H1 (cell line): ENCODE data around the gene PGA5. TPM values are rescaled to one million over a fixed set of nuclear protein-coding genes. Genes with fewer than 3 reads are reported as not detected.

Source experiments
- CTCF ChIA-PET: fragments of 300-600 bp; sonication (Branson Sonifier 250); formaldehyde crosslinking; loops from one replicate; lab custom pipeline; 2021; ENCODE audit not compliant: partially characterized antibody; lab: Charles Lee
- POLR2A ChIA-PET: fragments of 300-600 bp; sonication (Branson Sonifier 250); formaldehyde crosslinking; loops from one replicate; lab custom pipeline; 2021; ENCODE audit warnings: inconsistent platforms; ENCODE audit not compliant: partially characterized antibody; lab: Charles Lee
- DNase-seq, 2 experiments: peaks; one replicate each; pipeline versions ENCODE4 v3.0.0 to v3.0.0-alpha.2; 2010 to 2022; ENCODE audit warnings: low spot score in 2 of 2, low read depth in 1 of 2, mixed read lengths in 1 of 2
- FAIRE-seq: peaks from 2 replicates; lab custom pipeline; 2011; peaks lifted over from hg19 to GRCh38; lab: Jason Lieb, UNC
- H2AFZ ChIP-seq: 2 replicates; pipeline ENCODE4 v1.8.1; 2012; ENCODE audit warnings: low read length, inconsistent platforms
- H2AK5ac ChIP-seq: 2 replicates; pipeline ENCODE4 v1.6.1; 2013; ENCODE audit warnings: low read depth, low read length
- H2BK120ac ChIP-seq: replicated peaks from 2 replicates; pipeline ENCODE3; 2013; ENCODE audit warnings: low read depth, low read length, inconsistent platforms
- H2BK12ac ChIP-seq: 2 replicates; pipeline ENCODE4 v1.6.1; 2013; ENCODE audit warnings: low read depth, low read length
- H2BK15ac ChIP-seq: 2 replicates; pipeline ENCODE4 v1.6.1; 2013; ENCODE audit warnings: low read length
- H2BK20ac ChIP-seq: 2 replicates; pipeline ENCODE4 v1.6.1; 2013; ENCODE audit warnings: low read length
- H2BK5ac ChIP-seq: 2 replicates; pipeline ENCODE4 v1.6.1; 2013; ENCODE audit warnings: low read depth, low read length
- H3K14ac ChIP-seq: 2 replicates; pipeline ENCODE4 v1.6.1; 2013; ENCODE audit warnings: inconsistent platforms; ENCODE audit not compliant: insufficient read length
- H3K18ac ChIP-seq: 2 replicates; pipeline ENCODE4 v1.6.1; 2013; ENCODE audit warnings: low read length; ENCODE audit errors: extremely low read depth
- H3K23ac ChIP-seq: 2 replicates; pipeline ENCODE4 v1.6.1; 2013; ENCODE audit warnings: inconsistent platforms; ENCODE audit not compliant: insufficient read length
- H3K23me2 ChIP-seq: 2 replicates; pipeline ENCODE4 v1.6.1; 2013; ENCODE audit warnings: low read depth, low read length
- H3K27ac ChIP-seq: 2 replicates; pipeline ENCODE4 v1.6.1; 2011; ENCODE audit warnings: low read depth, low read length, inconsistent platforms
- H3K27me3 ChIP-seq, 4 experiments: replicated peaks in 1 of 4; 1 replicate in 1 of 4; 2 replicates in 3 of 4; pipeline versions ENCODE4 v1.6.1 to v1.8.1; 2011 to 2013; ENCODE audit warnings: low read length in 3 of 4, mild to moderate bottlenecking in 3 of 4, inconsistent platforms in 2 of 4, mixed read lengths in 2 of 4, moderate library complexity in 1 of 4; ENCODE audit not compliant: control insufficient read depth in 3 of 4, insufficient read depth in 3 of 4; ENCODE audit errors: extremely low read depth in 1 of 4
- H3K36me3 ChIP-seq, 4 experiments: 2 replicates each; pipeline versions ENCODE4 v1.6.1 to v1.8.1; 2011 to 2013; ENCODE audit warnings: mild to moderate bottlenecking in 4 of 4, low read length in 3 of 4, moderate library complexity in 2 of 4, control low read depth in 1 of 4, inconsistent platforms in 1 of 4; ENCODE audit not compliant: insufficient read depth in 4 of 4, control insufficient read depth in 2 of 4
- H3K4ac ChIP-seq: replicated peaks from 2 replicates; pipeline ENCODE3; 2013; ENCODE audit warnings: low read length, low read depth, mixed read lengths, inconsistent platforms; ENCODE audit not compliant: insufficient read length
- H3K4me1 ChIP-seq, 4 experiments: replicated peaks in 1 of 4; 1 replicate in 1 of 4; 2 replicates in 3 of 4; pipeline versions ENCODE4 v1.6.1 to v1.8.1; 2011 to 2013; ENCODE audit warnings: low read length in 3 of 4, inconsistent platforms in 2 of 4, mixed read lengths in 1 of 4; ENCODE audit not compliant: insufficient read depth in 4 of 4, control insufficient read depth in 3 of 4
- H3K4me2 ChIP-seq, 2 experiments: 2 replicates each; pipeline versions ENCODE4 v1.6.1 to v1.8.1; 2011 to 2013; ENCODE audit warnings: low read depth in 2 of 2, low read length in 2 of 2, control low read depth in 1 of 2, inconsistent platforms in 1 of 2, mild to moderate bottlenecking in 1 of 2; ENCODE audit not compliant: insufficient read depth in 1 of 2
- H3K4me3 ChIP-seq, 4 experiments: fragments of 200-600, 300-600 bp in 1 of 4; sonication (generic), shearing (Covaris generic), sonication (Bioruptor Twin) in 1 of 4; 2 replicates each; pipeline versions ENCODE4 v1.5.1 to v1.8.1; 2011 to 2016; ENCODE audit warnings: low read length in 4 of 4, low read depth in 3 of 4, control low read depth in 2 of 4, inconsistent platforms in 2 of 4, mild to moderate bottlenecking in 2 of 4, mixed read lengths in 1 of 4, moderate library complexity in 1 of 4; ENCODE audit not compliant: insufficient read depth in 2 of 4; ENCODE audit errors: extremely low read depth in 1 of 4
- H3K56ac ChIP-seq: replicated peaks from 2 replicates; pipeline ENCODE3; 2013; ENCODE audit warnings: low read depth, mild to moderate bottlenecking, mixed read lengths, low read length, inconsistent platforms; ENCODE audit not compliant: insufficient read length
- H3K79me1 ChIP-seq: 2 replicates; pipeline ENCODE4 v1.6.1; 2013; ENCODE audit warnings: low read depth, low read length, control low read depth
- H3K79me2 ChIP-seq, 2 experiments: 2 replicates each; pipeline versions ENCODE4 v1.6.1 to v1.8.1; 2012 to 2013; ENCODE audit warnings: low read length in 2 of 2, mild to moderate bottlenecking in 2 of 2, inconsistent platforms in 1 of 2; ENCODE audit not compliant: insufficient read depth in 2 of 2, control insufficient read depth in 1 of 2
- H3K9ac ChIP-seq, 4 experiments: replicated peaks in 1 of 4; 1 replicate in 1 of 4; 2 replicates in 3 of 4; pipeline versions ENCODE4 v1.6.1 to v1.8.1; 2011 to 2013; ENCODE audit warnings: low read depth in 3 of 4, low read length in 3 of 4, control low read depth in 2 of 4, mild to moderate bottlenecking in 2 of 4, moderate library complexity in 2 of 4, inconsistent platforms in 1 of 4; ENCODE audit errors: extremely low read depth in 1 of 4
- H3K9me3 ChIP-seq, 2 experiments: 2 replicates each; pipeline versions ENCODE4 v1.6.1 to v1.8.1; 2012 to 2013; ENCODE audit warnings: mild to moderate bottlenecking in 2 of 2, moderate library complexity in 2 of 2, control low read depth in 1 of 2, inconsistent platforms in 1 of 2, low read depth in 1 of 2, low read length in 1 of 2, mixed read lengths in 1 of 2; ENCODE audit not compliant: insufficient read depth in 2 of 2
- H4K20me1 ChIP-seq, 2 experiments: replicated peaks in 1 of 2; 2 replicates each; pipeline versions ENCODE3 to v1.8.1; 2011 to 2013; ENCODE audit warnings: inconsistent platforms in 2 of 2, low read length in 2 of 2, mild to moderate bottlenecking in 1 of 2; ENCODE audit not compliant: insufficient read depth in 2 of 2, control insufficient read depth in 1 of 2
- H4K5ac ChIP-seq: 2 replicates; pipeline ENCODE4 v1.6.1; 2013; ENCODE audit warnings: low read length, low read depth, mixed read lengths, inconsistent platforms; ENCODE audit not compliant: insufficient read length
- H4K8ac ChIP-seq: 2 replicates; pipeline ENCODE4 v1.8.0; 2013; ENCODE audit warnings: mild to moderate bottlenecking, moderate library complexity, low read length, inconsistent platforms; ENCODE audit not compliant: insufficient read depth; ENCODE audit errors: extremely low read depth
- H4K91ac ChIP-seq: replicated peaks from 2 replicates; pipeline ENCODE3; 2013; ENCODE audit warnings: low read length, mixed read lengths, inconsistent platforms; ENCODE audit not compliant: insufficient read length
- ASH2L ChIP-seq: fragments of 200-600, 300-600 bp; sonication (generic); IDR thresholded peaks from one replicate; pipeline ENCODE4 v1.7.1; 2017; ENCODE audit warnings: low read length
- BRCA1 ChIP-seq: IDR thresholded peaks from 2 replicates; pipeline ENCODE4 v1.6.1; 2012; ENCODE audit warnings: low read depth, low read length, improper control_type of control experiment
- CBX5 ChIP-seq: fragments of 300-800, 300-1000 bp; sonication (generic); IDR thresholded peaks from 2 replicates; pipeline ENCODE4 v1.7.1; 2016; ENCODE audit warnings: antibody characterized with exemption, low read length, low read depth
- CHD2 ChIP-seq: IDR thresholded peaks from 2 replicates; pipeline ENCODE4 v1.6.1; 2012; ENCODE audit warnings: low read length, improper control_type of control experiment
- CTBP2 ChIP-seq: IDR thresholded peaks from 2 replicates; pipeline ENCODE4 v1.7.0; 2011; ENCODE audit warnings: borderline replicate concordance, mild to moderate bottlenecking, moderate library complexity, mixed read lengths, low read length; ENCODE audit not compliant: insufficient read depth, insufficient read length
- FOSL1 ChIP-seq: IDR thresholded peaks from 2 replicates; pipeline ENCODE4 v1.6.1; 2011; ENCODE audit warnings: mild to moderate bottlenecking, low read depth, low read length, moderate library complexity; ENCODE audit not compliant: insufficient read depth
- KDM1A ChIP-seq: fragments of 200-600, 300-600 bp; sonication (generic); IDR thresholded peaks from 2 replicates; pipeline ENCODE4 v1.7.1; 2016; ENCODE audit warnings: mild to moderate bottlenecking, low read length, borderline replicate concordance
- RNF2 ChIP-seq: fragments of 200-900, 300-1000 bp; sonication (generic); IDR thresholded peaks from 2 replicates; pipeline ENCODE4 v1.7.1; 2016; ENCODE audit warnings: borderline replicate concordance, low read depth, mild to moderate bottlenecking, antibody characterized with exemption, low read length; ENCODE audit not compliant: poor library complexity, severe bottlenecking; ENCODE audit errors: missing control alignments
- SRF ChIP-seq: IDR thresholded peaks from 2 replicates; pipeline ENCODE4 v1.6.1; 2011; ENCODE audit warnings: mild to moderate bottlenecking, low read depth, low read length, moderate library complexity
- TAF1 ChIP-seq: IDR thresholded peaks from 2 replicates; pipeline ENCODE4 v1.6.1; 2011; ENCODE audit warnings: mild to moderate bottlenecking, low read depth, low read length
- WGBS, 2 experiments: shearing (Covaris generic) in 1 of 2; methylation state at CpG; one replicate each; pipeline versions ENCODE4 v1.1.6 to v1.1.7; 2013 to 2015; ENCODE audit warnings: low lambda C conversion rate in 2 of 2, mixed read lengths in 2 of 2, inconsistent platforms in 1 of 2, low coverage in 1 of 2, missing lambda C conversion rate in 1 of 2; ENCODE audit not compliant: insufficient replicate concordance in 2 of 2, insufficient coverage in 1 of 2, insufficient read length in 1 of 2; ENCODE audit errors: extremely low coverage in 1 of 2, missing lambda C conversion rate in 1 of 2; 5-methylcytosine and 5-hydroxymethylcytosine counted together
- polyA plus RNA-seq, 7 experiments: library from polyadenylated mRNA; depleted of rRNA in 3 of 7; stranded (reverse) in 5 of 7; unstranded in 2 of 7; fragments of >200 nt in 5 of 7; fragments of 200-250 nt in 2 of 7; gene quantifications; 1 replicate in 5 of 7; 2 replicates in 1 of 7; 4 replicates in 1 of 7; pipeline versions ENCODE4 v1.2.1 to v1.2.3, GENCODE V29; 2011 to 2013; ENCODE audit warnings: missing spikeins in 2 of 7, mixed read lengths in 2 of 7
- total RNA-seq: library from RNA; stranded (reverse); fragmentation: NEBNext Ultra II Directional; extraction: Animal tissue kit (Norgen Biotek cat#: 25700); gene quantifications from 2 replicates; pipeline ENCODE4 v1.2.1, GENCODE V29; 2021
- TF ChIP-seq, protein P1 (sequence below): IDR thresholded peaks from 2 replicates; pipeline ENCODE4 v1.6.1; 2012; ENCODE audit warnings: low read length, inconsistent platforms

PGA5 gene
- total and polyA plus RNA-seq, 2 of the 8 experiments (the other 6 are each of a cell fraction or from before 2014, with no cell fraction given) = 0.67 to 2.0 TPM

GRCh38 chr11:61194981-61195695 is 45.8 kb upstream of the PGA5 start:
- Histone ChIP-seq H2AK5ac (no peak overlapping the region), H3K27me3 (no peaks in the 10 kb centered on the region), H3K9me3 (0 out of 4 replicates have a peak, but pooled peaks cover 0 to 3% of the 10 kb centered on the region in 2 experiments), H3K18ac (no peak overlapping the region), H2BK15ac (no peak overlapping the region), H3K23ac (no peak overlapping the region), H2BK5ac (no peak overlapping the region), H3K14ac (no peak overlapping the region), H3K4me1 (peaks cover 0 to 8% (median 0%) of the 10 kb centered on the region in 4 experiments; a peak in 2 of 7 replicates), H2AFZ (no peak overlapping the region), H3K56ac (no peak overlapping the region), H3K27ac (no peak overlapping the region), H2BK120ac (no peak overlapping the region), H4K8ac (peak overlapping the region; percentile 11; the same call in 1 of the 2 replicates), H3K4me2 (no peak overlapping the region), H3K23me2 (no peaks in the 10 kb centered on the region), H3K9ac (no peak overlapping the region), H3K4me3 (no peak overlapping the region), H2BK12ac (no peak overlapping the region), H3K36me3 (no peaks in the 10 kb centered on the region), H3K4ac (no peak overlapping the region), H2BK20ac (no peak overlapping the region), H3K79me1 (no peaks in the 10 kb centered on the region), H4K5ac (no peak overlapping the region), H4K91ac (no peak overlapping the region), H3K79me2 (no peaks in the 10 kb centered on the region), H4K20me1 (no peaks in the 10 kb centered on the region)
- FAIRE-seq (no peak), DNase-seq (no peak)
- WGBS, 2 experiments = 88% methylated on average over 7 of the region's 7 CpGs; no CpG with 5 or more reads in 1 of the 2 experiments
- ChIA-PET POLR2A (no interaction called here), CTCF (interaction anchor here (1.1 to 2.8 kb wide), 3 partner anchors 8 to 307 kb away, joined by 3 to 13 read pairs (median 4); no protein-coding TSS in a partner anchor)
- no peak for TF ChIP-seq CBX5
- TF ChIP-seq SRF = no peak
- TF ChIP-seq TAF1 = no peak
- TF ChIP-seq KDM1A = no peak
- no peak for TF ChIP-seq RNF2
- no peak for TF ChIP-seq BRCA1
- no peak for TF ChIP-seq FOSL1
- TF ChIP-seq ASH2L = no peak
- TF ChIP-seq CTBP2 = no peak
- TF ChIP-seq, protein P1, sequence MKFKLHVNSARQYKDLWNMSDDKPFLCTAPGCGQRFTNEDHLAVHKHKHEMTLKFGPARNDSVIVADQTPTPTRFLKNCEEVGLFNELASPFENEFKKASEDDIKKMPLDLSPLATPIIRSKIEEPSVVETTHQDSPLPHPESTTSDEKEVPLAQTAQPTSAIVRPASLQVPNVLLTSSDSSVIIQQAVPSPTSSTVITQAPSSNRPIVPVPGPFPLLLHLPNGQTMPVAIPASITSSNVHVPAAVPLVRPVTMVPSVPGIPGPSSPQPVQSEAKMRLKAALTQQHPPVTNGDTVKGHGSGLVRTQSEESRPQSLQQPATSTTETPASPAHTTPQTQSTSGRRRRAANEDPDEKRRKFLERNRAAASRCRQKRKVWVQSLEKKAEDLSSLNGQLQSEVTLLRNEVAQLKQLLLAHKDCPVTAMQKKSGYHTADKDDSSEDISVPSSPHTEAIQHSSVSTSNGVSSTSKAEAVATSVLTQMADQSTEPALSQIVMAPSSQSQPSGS = no peak
- no peak for TF ChIP-seq CHD2
